Panc1 (cell line): ENCODE data around the gene OBP2A.

Source experiments
- CTCF ChIP-seq: fragments of 450-650 bp; IDR thresholded peaks from 2 replicates; pipeline ENCODE4 v1.5.1; 2017; ENCODE audit warnings: mild to moderate bottlenecking
- POLR2AphosphoS5 ChIP-seq: IDR thresholded peaks from 2 replicates; pipeline ENCODE4 v1.6.1; 2012; ENCODE audit warnings: mild to moderate bottlenecking, low read depth, low read length, moderate library complexity
- SIN3A ChIP-seq: IDR thresholded peaks from 2 replicates; pipeline ENCODE4 v1.6.1; 2012; ENCODE audit warnings: low read depth, mild to moderate bottlenecking, low read length, moderate library complexity, borderline replicate concordance; ENCODE audit not compliant: insufficient read depth
- TF ChIP-seq, protein P1 (sequence below), 2 experiments: IDR thresholded peaks; 2 replicates each; pipeline ENCODE4 v1.6.1; 2011 to 2012; ENCODE audit warnings: low read depth in 2 of 2, control low read depth in 1 of 2, low read length in 1 of 2, mild to moderate bottlenecking in 1 of 2, moderate library complexity in 1 of 2; ENCODE audit not compliant: insufficient read depth in 1 of 2

DNA sequence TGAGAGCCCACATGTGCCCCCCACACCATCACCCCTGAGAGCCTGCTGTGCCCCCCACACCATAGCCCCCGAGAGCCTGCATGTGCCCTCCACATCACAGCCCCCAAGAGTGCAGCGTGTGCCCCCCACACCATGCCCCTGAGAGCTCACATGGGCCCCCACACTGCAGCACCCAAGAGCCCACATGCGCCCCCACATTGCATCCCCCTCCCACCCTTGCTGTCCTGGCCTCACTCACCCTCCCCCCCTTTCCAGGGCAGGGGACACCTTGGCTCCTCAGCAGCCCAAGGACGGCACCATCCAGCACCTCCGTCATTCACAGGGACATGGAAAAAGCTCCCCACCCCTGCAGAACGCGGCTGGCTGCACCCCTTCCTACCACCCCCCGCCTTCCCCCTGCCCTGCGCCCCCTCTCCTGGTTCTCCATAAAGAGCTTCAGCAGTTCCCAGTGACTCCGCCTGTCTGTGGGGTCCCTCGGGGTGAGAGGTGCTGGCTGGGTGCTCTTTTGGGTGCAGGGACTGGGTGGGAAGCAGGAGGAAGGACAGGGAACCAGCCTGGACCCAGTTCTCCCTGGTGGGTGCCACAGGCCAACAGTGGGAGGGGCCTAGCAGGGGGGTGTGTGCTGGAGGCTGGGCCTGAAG is 19.7 kb upstream of the OBP2A start:
- TF ChIP-seq CTCF: no peak
- TF ChIP-seq, protein P1, sequence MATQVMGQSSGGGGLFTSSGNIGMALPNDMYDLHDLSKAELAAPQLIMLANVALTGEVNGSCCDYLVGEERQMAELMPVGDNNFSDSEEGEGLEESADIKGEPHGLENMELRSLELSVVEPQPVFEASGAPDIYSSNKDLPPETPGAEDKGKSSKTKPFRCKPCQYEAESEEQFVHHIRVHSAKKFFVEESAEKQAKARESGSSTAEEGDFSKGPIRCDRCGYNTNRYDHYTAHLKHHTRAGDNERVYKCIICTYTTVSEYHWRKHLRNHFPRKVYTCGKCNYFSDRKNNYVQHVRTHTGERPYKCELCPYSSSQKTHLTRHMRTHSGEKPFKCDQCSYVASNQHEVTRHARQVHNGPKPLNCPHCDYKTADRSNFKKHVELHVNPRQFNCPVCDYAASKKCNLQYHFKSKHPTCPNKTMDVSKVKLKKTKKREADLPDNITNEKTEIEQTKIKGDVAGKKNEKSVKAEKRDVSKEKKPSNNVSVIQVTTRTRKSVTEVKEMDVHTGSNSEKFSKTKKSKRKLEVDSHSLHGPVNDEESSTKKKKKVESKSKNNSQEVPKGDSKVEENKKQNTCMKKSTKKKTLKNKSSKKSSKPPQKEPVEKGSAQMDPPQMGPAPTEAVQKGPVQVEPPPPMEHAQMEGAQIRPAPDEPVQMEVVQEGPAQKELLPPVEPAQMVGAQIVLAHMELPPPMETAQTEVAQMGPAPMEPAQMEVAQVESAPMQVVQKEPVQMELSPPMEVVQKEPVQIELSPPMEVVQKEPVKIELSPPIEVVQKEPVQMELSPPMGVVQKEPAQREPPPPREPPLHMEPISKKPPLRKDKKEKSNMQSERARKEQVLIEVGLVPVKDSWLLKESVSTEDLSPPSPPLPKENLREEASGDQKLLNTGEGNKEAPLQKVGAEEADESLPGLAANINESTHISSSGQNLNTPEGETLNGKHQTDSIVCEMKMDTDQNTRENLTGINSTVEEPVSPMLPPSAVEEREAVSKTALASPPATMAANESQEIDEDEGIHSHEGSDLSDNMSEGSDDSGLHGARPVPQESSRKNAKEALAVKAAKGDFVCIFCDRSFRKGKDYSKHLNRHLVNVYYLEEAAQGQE (IDR thresholded peaks at IDR 0.05; ENCODE audit: insufficient read depth in 1 of 2, low read depth in 2 of 2, low read length in 1 of 2): no peak
- TF ChIP-seq POLR2AphosphoS5: no peak
- TF ChIP-seq SIN3A: no peak
